ENCODE results near the gene FERMT1. TPM values are rescaled to one million over a fixed set of nuclear protein-coding genes. Genes with fewer than 3 reads are reported as not detected.

Gene FERMT1
- total RNA-seq, 1 experiment from 2014 or later, result 0.95 TPM

DNA sequence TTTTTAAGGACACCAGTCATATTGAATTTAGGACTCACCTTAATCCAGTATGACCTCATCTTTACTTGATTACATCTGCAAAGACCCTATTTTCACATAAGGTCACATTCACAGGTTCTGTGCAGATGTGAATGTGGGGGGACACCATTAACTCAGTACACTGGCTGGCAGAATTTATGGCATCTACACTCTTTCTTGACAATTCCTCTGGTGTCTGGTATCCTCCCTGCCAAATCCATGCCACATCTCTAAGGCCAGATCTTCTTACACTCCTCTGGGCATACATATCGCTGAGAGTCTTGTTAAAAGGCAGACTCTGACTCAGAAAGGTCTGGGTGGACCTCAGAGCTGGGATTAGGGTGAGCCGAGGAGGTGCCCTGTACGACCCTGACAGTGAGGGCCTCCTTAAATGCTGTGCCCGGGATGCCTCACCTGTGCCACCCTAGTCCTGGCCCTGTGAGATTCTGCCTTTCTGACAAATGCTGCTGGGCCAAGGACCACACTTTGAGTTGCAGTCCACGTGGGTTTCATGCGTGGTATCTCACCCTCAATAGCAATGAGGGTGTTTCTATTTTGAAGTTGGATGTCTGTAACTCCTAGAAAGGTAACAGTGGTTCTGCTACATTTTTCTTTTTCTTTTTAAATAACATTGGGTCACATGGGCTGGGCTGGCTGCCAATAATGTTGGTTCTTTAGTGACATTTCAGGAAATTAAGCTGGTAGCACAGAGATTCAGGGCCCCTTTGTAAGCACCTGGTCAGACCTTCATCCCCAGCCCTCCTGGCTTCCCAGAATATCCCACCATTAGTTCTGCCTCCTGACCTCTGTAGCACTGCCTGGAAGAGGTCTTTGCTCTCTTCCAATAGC, 51.8 kb downstream of the FERMT1 start:
- TF ChIP-seq POLR2AphosphoS5 (IDR thresholded peaks at IDR 0.05; ENCODE audit: low read depth, low read length) (no peak), SIN3A (IDR thresholded peaks at IDR 0.05; ENCODE audit: borderline replicate concordance, insufficient read depth, low read depth, low read length) (no peak), TCF7L2 (IDR thresholded peaks at IDR 0.05; ENCODE audit: low read depth, low read length) (no peak)
- TF ChIP-seq, protein P1, sequence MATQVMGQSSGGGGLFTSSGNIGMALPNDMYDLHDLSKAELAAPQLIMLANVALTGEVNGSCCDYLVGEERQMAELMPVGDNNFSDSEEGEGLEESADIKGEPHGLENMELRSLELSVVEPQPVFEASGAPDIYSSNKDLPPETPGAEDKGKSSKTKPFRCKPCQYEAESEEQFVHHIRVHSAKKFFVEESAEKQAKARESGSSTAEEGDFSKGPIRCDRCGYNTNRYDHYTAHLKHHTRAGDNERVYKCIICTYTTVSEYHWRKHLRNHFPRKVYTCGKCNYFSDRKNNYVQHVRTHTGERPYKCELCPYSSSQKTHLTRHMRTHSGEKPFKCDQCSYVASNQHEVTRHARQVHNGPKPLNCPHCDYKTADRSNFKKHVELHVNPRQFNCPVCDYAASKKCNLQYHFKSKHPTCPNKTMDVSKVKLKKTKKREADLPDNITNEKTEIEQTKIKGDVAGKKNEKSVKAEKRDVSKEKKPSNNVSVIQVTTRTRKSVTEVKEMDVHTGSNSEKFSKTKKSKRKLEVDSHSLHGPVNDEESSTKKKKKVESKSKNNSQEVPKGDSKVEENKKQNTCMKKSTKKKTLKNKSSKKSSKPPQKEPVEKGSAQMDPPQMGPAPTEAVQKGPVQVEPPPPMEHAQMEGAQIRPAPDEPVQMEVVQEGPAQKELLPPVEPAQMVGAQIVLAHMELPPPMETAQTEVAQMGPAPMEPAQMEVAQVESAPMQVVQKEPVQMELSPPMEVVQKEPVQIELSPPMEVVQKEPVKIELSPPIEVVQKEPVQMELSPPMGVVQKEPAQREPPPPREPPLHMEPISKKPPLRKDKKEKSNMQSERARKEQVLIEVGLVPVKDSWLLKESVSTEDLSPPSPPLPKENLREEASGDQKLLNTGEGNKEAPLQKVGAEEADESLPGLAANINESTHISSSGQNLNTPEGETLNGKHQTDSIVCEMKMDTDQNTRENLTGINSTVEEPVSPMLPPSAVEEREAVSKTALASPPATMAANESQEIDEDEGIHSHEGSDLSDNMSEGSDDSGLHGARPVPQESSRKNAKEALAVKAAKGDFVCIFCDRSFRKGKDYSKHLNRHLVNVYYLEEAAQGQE (IDR thresholded peaks at IDR 0.05; ENCODE audit: insufficient read depth in 1 of 2, low read depth in 2 of 2, low read length in 1 of 2), result no peak
- TF ChIP-seq, protein P2, sequence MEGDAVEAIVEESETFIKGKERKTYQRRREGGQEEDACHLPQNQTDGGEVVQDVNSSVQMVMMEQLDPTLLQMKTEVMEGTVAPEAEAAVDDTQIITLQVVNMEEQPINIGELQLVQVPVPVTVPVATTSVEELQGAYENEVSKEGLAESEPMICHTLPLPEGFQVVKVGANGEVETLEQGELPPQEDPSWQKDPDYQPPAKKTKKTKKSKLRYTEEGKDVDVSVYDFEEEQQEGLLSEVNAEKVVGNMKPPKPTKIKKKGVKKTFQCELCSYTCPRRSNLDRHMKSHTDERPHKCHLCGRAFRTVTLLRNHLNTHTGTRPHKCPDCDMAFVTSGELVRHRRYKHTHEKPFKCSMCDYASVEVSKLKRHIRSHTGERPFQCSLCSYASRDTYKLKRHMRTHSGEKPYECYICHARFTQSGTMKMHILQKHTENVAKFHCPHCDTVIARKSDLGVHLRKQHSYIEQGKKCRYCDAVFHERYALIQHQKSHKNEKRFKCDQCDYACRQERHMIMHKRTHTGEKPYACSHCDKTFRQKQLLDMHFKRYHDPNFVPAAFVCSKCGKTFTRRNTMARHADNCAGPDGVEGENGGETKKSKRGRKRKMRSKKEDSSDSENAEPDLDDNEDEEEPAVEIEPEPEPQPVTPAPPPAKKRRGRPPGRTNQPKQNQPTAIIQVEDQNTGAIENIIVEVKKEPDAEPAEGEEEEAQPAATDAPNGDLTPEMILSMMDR (IDR thresholded peaks at IDR 0.05), result no peak
- no TSS peak for BruUV-seq (replicated peaks)
- no peaks in the 10 kb centered on the region for H3K36me3 ChIP-seq (ENCODE audit: control insufficient read depth, insufficient read depth, low read length)
- intact Hi-C loops (cut with micrococcal nuclease; ENCODE audit: unreplicated experiment), result no loop called here
- H3K9me3 ChIP-seq (ENCODE audit: control insufficient read depth, insufficient read depth, low read depth, low read length), result no peaks in the 10 kb centered on the region
- H3K27me3 ChIP-seq (ENCODE audit: control insufficient read depth, insufficient read depth, low read length), result 0 out of 2 replicates have a peak, but pooled peaks cover 2% of the 10 kb centered on the region
- ATAC-seq, result no peak
- in situ Hi-C loops (cut with HindIII; ENCODE audit: low pct_unique_long_range_greater_than_20kb, low sequenced_read_pairs), result no loop called here
- no peak overlapping the region for H3K4me3 ChIP-seq (ENCODE audit: low read depth in 2 of 2, low read length in 2 of 2)
- no peak for DNase-seq (ENCODE audit: low read depth, low spot score)
- no peaks in the 10 kb centered on the region for H3K4me1 ChIP-seq (ENCODE audit: control insufficient read depth, insufficient read depth, low read length)
- no peak overlapping the region for H3K27ac ChIP-seq (ENCODE audit: low read length)
- POLR2A ChIA-PET, result no interaction called here
- CTCF ChIA-PET, result no interaction called here

DNA sequence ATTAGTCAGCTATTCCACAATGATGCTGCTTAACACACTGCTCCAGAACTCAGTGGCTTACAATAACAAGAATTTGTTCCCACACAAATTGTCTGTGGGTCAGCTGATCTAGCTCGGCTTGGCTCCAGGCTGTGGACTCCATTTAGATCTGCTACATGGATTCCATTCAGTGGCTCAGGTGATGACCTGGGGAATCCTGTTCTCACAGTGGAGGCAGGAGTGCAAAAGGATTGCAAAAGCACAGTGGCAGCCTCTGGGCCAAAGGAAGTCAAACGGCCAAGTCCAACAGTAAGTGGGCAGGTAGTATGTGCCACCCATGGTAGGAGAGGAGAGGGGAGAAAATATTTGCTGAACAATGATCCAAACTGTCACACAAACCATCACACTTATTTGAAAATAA, 53.2 kb downstream of the FERMT1 start:
- no peak overlapping the region for H3K27ac ChIP-seq (ENCODE audit: low read length)
- in situ Hi-C loops (cut with HindIII; ENCODE audit: low pct_unique_long_range_greater_than_20kb, low sequenced_read_pairs), result no loop called here

More for the DNA sequence above, 53.2 kb downstream of the FERMT1 start:
- POLR2A ChIA-PET, result no interaction called here
- CTCF ChIA-PET, result no interaction called here
- intact Hi-C loops (cut with micrococcal nuclease; ENCODE audit: unreplicated experiment), result no loop called here
- Histone ChIP-seq H3K9me3 (ENCODE audit: control insufficient read depth, insufficient read depth, low read depth, low read length) (no peaks in the 10 kb centered on the region), H3K27me3 (ENCODE audit: control insufficient read depth, insufficient read depth, low read length) (no peaks in the 10 kb centered on the region), H3K36me3 (ENCODE audit: control insufficient read depth, insufficient read depth, low read length) (no peaks in the 10 kb centered on the region), H3K4me3 (ENCODE audit: low read depth in 2 of 2, low read length in 2 of 2) (no peak overlapping the region), H3K4me1 (ENCODE audit: control insufficient read depth, insufficient read depth, low read length) (no peaks in the 10 kb centered on the region)
- DNase-seq (ENCODE audit: low read depth, low spot score), result no peak
- no TSS peak for BruUV-seq (replicated peaks)
- TF ChIP-seq, protein P2 (IDR thresholded peaks at IDR 0.05), result no peak
- no peak for TF ChIP-seq SIN3A (IDR thresholded peaks at IDR 0.05; ENCODE audit: borderline replicate concordance, insufficient read depth, low read depth, low read length)
- TF ChIP-seq, protein P1 (IDR thresholded peaks at IDR 0.05; ENCODE audit: insufficient read depth in 1 of 2, low read depth in 2 of 2, low read length in 1 of 2), result no peak
- no peak for TF ChIP-seq POLR2AphosphoS5 (IDR thresholded peaks at IDR 0.05; ENCODE audit: low read depth, low read length)
- no peak for TF ChIP-seq TCF7L2 (IDR thresholded peaks at IDR 0.05; ENCODE audit: low read depth, low read length)
- no peak for ATAC-seq
